Stimulated activated CD8-positive, alpha-beta memory T cell treated with anti-CD3 and anti-CD28 coated beads, Interleukin-4, amount 100 ng/mL, for 1 hour (primary cell): ENCODE results near the gene TFIP11.

Experiments
- DNase-seq, 2 donors: peaks; one replicate each; pipeline ENCODE4 v3.0.0-alpha.2; 2020; ENCODE audit warnings: low read depth in 2 of 2, low spot score in 1 of 2

The TFIP11 gene

GRCh38 chr22:26512149-26512793 lies at the start of gene TFIP11:
TSS of gene TFIP11 (minus strand) at chr22:26512473. CDS start at chr22:26510272, 2,201 bp downstream.
- DNase-seq: peak; percentile 77 to 81

- no peak for DNase-seq
Measured at GRCh38 chr22:26561756-26562417, 49.6 kb upstream of the TFIP11 start.

- DNase-seq: no peak
Measured at GRCh38 chr22:26559961-26560575, 47.8 kb upstream of the TFIP11 start.

- DNase-seq: no peak
Measured at GRCh38 chr22:26558248-26558895, 46.1 kb upstream of the TFIP11 start.

GRCh38 chr22:26556904-26557303 lies 44.6 kb upstream of the TFIP11 start:
- no peak for DNase-seq

GRCh38 chr22:26555478-26555877 lies 43.2 kb upstream of the TFIP11 start:
- DNase-seq: no peak

GRCh38 chr22:26554956-26555355 lies 42.7 kb upstream of the TFIP11 start:
- no peak for DNase-seq

GRCh38 chr22:26553056-26553752 lies 40.9 kb upstream of the TFIP11 start:
- DNase-seq: no peak

- no peak for DNase-seq
Measured at GRCh38 chr22:26552466-26552865, 40.2 kb upstream of the TFIP11 start.

- no peak for DNase-seq
Measured at GRCh38 chr22:26551568-26551967, 39.3 kb upstream of the TFIP11 start.

GRCh38 chr22:26550498-26551033 lies 38.3 kb upstream of the TFIP11 start:
- DNase-seq: no peak

- no peak for DNase-seq
Measured at GRCh38 chr22:26549902-26550497, 37.7 kb upstream of the TFIP11 start.

- no peak for DNase-seq
Measured at GRCh38 chr22:26548984-26549383, 36.7 kb upstream of the TFIP11 start.

- DNase-seq: no peak
Measured at GRCh38 chr22:26548303-26548702, 36.0 kb upstream of the TFIP11 start.

GRCh38 chr22:26547837-26548236 lies 35.6 kb upstream of the TFIP11 start:
- no peak for DNase-seq

- DNase-seq: no peak
Measured at GRCh38 chr22:26547426-26547825, 35.2 kb upstream of the TFIP11 start.

- DNase-seq: no peak
Measured at GRCh38 chr22:26546282-26546681, 34.0 kb upstream of the TFIP11 start.

- DNase-seq: no peak
Measured at GRCh38 chr22:26545827-26546226, 33.6 kb upstream of the TFIP11 start.

GRCh38 chr22:26545385-26545784 lies 33.1 kb upstream of the TFIP11 start:
- DNase-seq: no peak

- no peak for DNase-seq
Measured at GRCh38 chr22:26544489-26544888, 32.2 kb upstream of the TFIP11 start.

- no peak for DNase-seq
Measured at GRCh38 chr22:26542831-26543230, 30.6 kb upstream of the TFIP11 start.
